Activated naive CD8-positive, alpha-beta T cell (primary cell): ENCODE data around the gene TUBB2A.

Experiments
- H3K27ac Mint-ChIP-seq: one replicate; pipeline ENCODE4 v1.8.0; 2021; ENCODE audit warnings: mixed read lengths
- H3K27me3 Mint-ChIP-seq: one replicate; pipeline ENCODE4 v1.8.0; 2021; ENCODE audit warnings: mixed read lengths
- H3K36me3 Mint-ChIP-seq: one replicate; pipeline ENCODE4 v1.8.0; 2021; ENCODE audit warnings: mixed read lengths
- H3K4me1 Mint-ChIP-seq: one replicate; pipeline ENCODE4 v1.8.0; 2021; ENCODE audit warnings: low read depth, mixed read lengths
- H3K4me3 Mint-ChIP-seq: one replicate; pipeline ENCODE4 v1.8.0; 2021; ENCODE audit warnings: mild to moderate bottlenecking, mixed read lengths
- H3K9me3 Mint-ChIP-seq: one replicate; pipeline ENCODE4 v1.8.0; 2021; ENCODE audit warnings: low read depth, mixed read lengths

TUBB2A gene

DNA sequence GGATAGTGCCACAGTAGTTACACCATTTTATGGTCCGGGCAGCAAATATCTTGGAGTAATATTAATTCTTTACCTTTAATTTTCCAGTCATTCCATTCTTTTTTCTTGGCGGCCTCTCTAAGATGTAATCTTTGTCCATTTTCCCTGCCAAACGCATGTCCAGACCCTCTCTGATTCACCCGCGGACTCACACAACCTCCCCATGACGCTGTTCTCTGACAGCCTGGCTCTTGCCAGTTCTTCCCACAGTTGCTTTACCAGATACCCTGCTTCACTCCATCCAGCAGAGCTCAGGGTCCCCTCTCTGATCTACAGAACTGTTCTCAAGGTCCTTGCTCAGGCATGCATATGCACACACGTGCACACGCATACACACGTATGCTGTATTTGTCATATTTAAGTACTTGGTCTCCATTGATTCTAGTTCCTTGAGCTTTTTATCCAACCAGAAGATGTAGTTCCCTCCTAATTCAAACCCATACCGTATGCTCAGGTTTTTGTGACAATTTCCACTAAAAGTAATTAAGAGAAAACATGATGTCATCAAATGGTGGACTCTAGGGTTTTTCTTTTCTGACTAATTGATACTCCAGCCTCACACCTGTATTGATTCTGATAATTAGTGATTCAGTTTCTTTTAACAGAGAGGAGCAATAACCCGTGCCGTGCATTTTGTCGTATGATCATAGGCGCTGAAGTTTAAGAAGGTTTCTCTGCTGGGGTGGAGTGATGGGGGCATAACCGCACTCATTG, 28.8 kb downstream of the TUBB2A start:
- Mint-ChIP-seq H3K27ac (no peak overlapping the region), H3K9me3 (no peaks in the 10 kb centered on the region), H3K4me1 (peaks cover 3% of the 10 kb centered on the region), H3K27me3 (no peaks in the 10 kb centered on the region), H3K36me3 (peaks cover 19% of the 10 kb centered on the region), H3K4me3 (no peak overlapping the region)

DNA sequence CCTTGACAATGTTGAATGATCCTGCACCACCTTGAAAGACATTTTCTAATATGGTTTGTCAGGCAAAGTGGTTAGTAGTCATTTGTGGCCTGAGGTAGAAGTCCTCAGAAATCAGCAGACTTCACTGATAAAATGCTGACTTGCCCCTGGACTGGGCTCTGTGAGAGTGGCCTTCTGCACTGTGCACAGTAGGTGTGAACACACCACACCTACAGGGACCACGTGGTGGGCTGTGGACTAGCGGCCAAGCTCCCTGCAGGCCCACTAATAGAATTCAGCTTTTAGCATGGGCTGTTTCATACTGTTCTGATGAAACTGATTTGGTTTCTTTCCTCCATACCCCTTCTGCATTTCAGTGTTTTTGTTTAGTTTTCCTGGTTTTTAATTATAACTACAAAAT, 31.5 kb downstream of the TUBB2A start:
- peaks cover 3% of the 10 kb centered on the region for H3K4me1 Mint-ChIP-seq

GRCh38 chr6:3124667-3125066, 32.7 kb downstream of the TUBB2A start:
- Mint-ChIP-seq H3K4me1 (peaks cover 4% of the 10 kb centered on the region), H3K27ac (no peak overlapping the region), H3K27me3 (no peaks in the 10 kb centered on the region), H3K9me3 (no peaks in the 10 kb centered on the region), H3K36me3 (peaks cover 9% of the 10 kb centered on the region), H3K4me3 (no peak overlapping the region)

More for the DNA sequence above, 31.5 kb downstream of the TUBB2A start:
- H3K27me3 Mint-ChIP-seq: no peaks in the 10 kb centered on the region
- no peaks in the 10 kb centered on the region for H3K9me3 Mint-ChIP-seq
- H3K27ac Mint-ChIP-seq: no peak overlapping the region
- H3K36me3 Mint-ChIP-seq: peaks cover 9% of the 10 kb centered on the region
- H3K4me3 Mint-ChIP-seq: no peak overlapping the region

GRCh38 chr6:3122823-3123182, 34.5 kb downstream of the TUBB2A start:
- H3K4me3 Mint-ChIP-seq: no peak overlapping the region
- H3K27me3 Mint-ChIP-seq: no peaks in the 10 kb centered on the region
- H3K4me1 Mint-ChIP-seq: peaks cover 14% of the 10 kb centered on the region
- no peaks in the 10 kb centered on the region for H3K36me3 Mint-ChIP-seq
- no peak overlapping the region for H3K27ac Mint-ChIP-seq
- no peaks in the 10 kb centered on the region for H3K9me3 Mint-ChIP-seq

GRCh38 chr6:3120765-3121089, 36.6 kb downstream of the TUBB2A start:
- peaks cover 18% of the 10 kb centered on the region for H3K4me1 Mint-ChIP-seq
- no peak overlapping the region for H3K27ac Mint-ChIP-seq
- no peaks in the 10 kb centered on the region for H3K36me3 Mint-ChIP-seq
- H3K4me3 Mint-ChIP-seq: no peak overlapping the region
- H3K9me3 Mint-ChIP-seq: no peaks in the 10 kb centered on the region
- no peaks in the 10 kb centered on the region for H3K27me3 Mint-ChIP-seq

GRCh38 chr6:3119040-3119723, 38.2 kb downstream of the TUBB2A start:
- Mint-ChIP-seq H3K27me3 (no peaks in the 10 kb centered on the region), H3K4me1 (peaks cover 18% of the 10 kb centered on the region), H3K36me3 (no peaks in the 10 kb centered on the region), H3K4me3 (peak overlapping the region; percentile 84), H3K27ac (peak overlapping the region; percentile 47), H3K9me3 (no peaks in the 10 kb centered on the region)

- Mint-ChIP-seq H3K9me3 (no peaks in the 10 kb centered on the region), H3K4me1 (peaks cover 17% of the 10 kb centered on the region), H3K27ac (peak within 1 kb of the TSS; percentile 88), H3K4me3 (peak within 1 kb of the TSS; percentile 84), H3K27me3 (no peaks in the 10 kb centered on the region), H3K36me3 (no peaks in the 10 kb centered on the region)
These were observed 38.8 kb downstream of the TUBB2A start, which contains the start of gene BPHL for GRCh38 chr6:3118353-3119039. Gene BPHL, plus strand, starts transcription at chr6:3118711. Its CDS starts 30 bp downstream, at chr6:3118741.

- H3K4me3 Mint-ChIP-seq: peak overlapping the region; percentile 84
- H3K27ac Mint-ChIP-seq: peak overlapping the region; percentile 88
- no peaks in the 10 kb centered on the region for H3K36me3 Mint-ChIP-seq
- peaks cover 17% of the 10 kb centered on the region for H3K4me1 Mint-ChIP-seq
- no peaks in the 10 kb centered on the region for H3K9me3 Mint-ChIP-seq
- H3K27me3 Mint-ChIP-seq: no peaks in the 10 kb centered on the region
These were observed 39.4 kb downstream of the TUBB2A start for GRCh38 chr6:3117912-3118352.

GRCh38 chr6:3114377-3114776, 43.0 kb downstream of the TUBB2A start:
- Mint-ChIP-seq H3K9me3 (no peaks in the 10 kb centered on the region), H3K36me3 (peaks cover 7% of the 10 kb centered on the region), H3K27me3 (no peaks in the 10 kb centered on the region), H3K4me1 (peaks cover 13% of the 10 kb centered on the region), H3K4me3 (no peak overlapping the region), H3K27ac (no peak overlapping the region)

GRCh38 chr6:3109761-3110160, 47.6 kb downstream of the TUBB2A start:
- peaks cover 9% of the 10 kb centered on the region for H3K36me3 Mint-ChIP-seq
- no peak overlapping the region for H3K27ac Mint-ChIP-seq
- no peaks in the 10 kb centered on the region for H3K27me3 Mint-ChIP-seq
- no peak overlapping the region for H3K4me3 Mint-ChIP-seq
- H3K4me1 Mint-ChIP-seq: peaks cover 2% of the 10 kb centered on the region
- H3K9me3 Mint-ChIP-seq: no peaks in the 10 kb centered on the region

- Mint-ChIP-seq H3K9me3 (no peaks in the 10 kb centered on the region), H3K36me3 (peaks cover 13% of the 10 kb centered on the region), H3K4me1 (peaks cover 4% of the 10 kb centered on the region)
These were observed 48.5 kb downstream of the TUBB2A start for GRCh38 chr6:3108746-3109414.

More at GRCh38 chr6:3108746-3109414, 48.5 kb downstream of the TUBB2A start:
- Mint-ChIP-seq H3K27ac (no peak overlapping the region), H3K4me3 (no peak overlapping the region), H3K27me3 (no peaks in the 10 kb centered on the region)
